Measurements from ENCODE around the gene CXCL16.
A peak's percentile ranks its signal among the peaks of the same experiment; 100 is the strongest.

CXCL16 gene

DNA sequence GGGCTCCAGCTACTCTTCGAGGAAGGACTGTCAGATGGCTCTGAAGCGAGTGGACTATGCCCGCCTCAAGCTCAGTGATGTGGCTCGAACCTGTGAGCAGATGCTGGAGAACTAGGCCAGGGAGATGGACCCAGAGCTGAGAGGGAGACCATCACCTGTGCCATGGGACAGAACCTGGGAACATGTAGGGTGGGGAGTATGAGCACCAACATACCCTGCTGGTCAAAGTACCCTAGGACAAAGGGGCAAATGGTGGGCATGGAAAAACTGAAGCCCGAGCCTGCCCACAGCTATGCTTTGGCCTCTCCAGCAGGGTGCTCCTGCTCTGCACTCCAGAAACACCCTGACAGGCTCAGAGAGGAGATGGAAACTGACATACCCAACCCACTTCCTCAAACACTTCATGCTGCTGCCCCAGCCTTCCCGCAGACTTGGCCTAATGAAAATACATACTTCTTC lies 6.6 kb downstream of the CXCL16 start:
- Histone ChIP-seq H3K27me3 (ENCODE audit: low read length) (no peaks in the 10 kb centered on the region), H3K4me3 (ENCODE audit: insufficient read depth, low read length, poor library complexity, severe bottlenecking) (no peak overlapping the region), H3K9me3 (ENCODE audit: insufficient read depth, low read length) (no peaks in the 10 kb centered on the region), H3K79me2 (ENCODE audit: insufficient read depth, low read length) (no peaks in the 10 kb centered on the region), H3K36me3 (ENCODE audit: low read length) (no peaks in the 10 kb centered on the region), H2AFZ (ENCODE audit: low read depth, low read length, severe bottlenecking) (no peak overlapping the region), H3K9ac (ENCODE audit: low read length) (no peak overlapping the region), H3K9me2 (replicated peaks; ENCODE audit: insufficient read depth, low read length) (no peaks in the 10 kb centered on the region), H4K20me1 (ENCODE audit: low read depth, low read length) (no peaks in the 10 kb centered on the region), H3F3A (ENCODE audit: insufficient read depth) (no peaks in the 10 kb centered on the region), H3K4me2 (ENCODE audit: low read depth, low read length, poor library complexity, severe bottlenecking) (peak overlapping the region; percentile 89), H3K27ac (ENCODE audit: low read depth, low read length) (0 out of 2 replicates have a peak overlapping the region, but pooled peaks have one; percentile 16)
- TF ChIP-seq, protein P1, sequence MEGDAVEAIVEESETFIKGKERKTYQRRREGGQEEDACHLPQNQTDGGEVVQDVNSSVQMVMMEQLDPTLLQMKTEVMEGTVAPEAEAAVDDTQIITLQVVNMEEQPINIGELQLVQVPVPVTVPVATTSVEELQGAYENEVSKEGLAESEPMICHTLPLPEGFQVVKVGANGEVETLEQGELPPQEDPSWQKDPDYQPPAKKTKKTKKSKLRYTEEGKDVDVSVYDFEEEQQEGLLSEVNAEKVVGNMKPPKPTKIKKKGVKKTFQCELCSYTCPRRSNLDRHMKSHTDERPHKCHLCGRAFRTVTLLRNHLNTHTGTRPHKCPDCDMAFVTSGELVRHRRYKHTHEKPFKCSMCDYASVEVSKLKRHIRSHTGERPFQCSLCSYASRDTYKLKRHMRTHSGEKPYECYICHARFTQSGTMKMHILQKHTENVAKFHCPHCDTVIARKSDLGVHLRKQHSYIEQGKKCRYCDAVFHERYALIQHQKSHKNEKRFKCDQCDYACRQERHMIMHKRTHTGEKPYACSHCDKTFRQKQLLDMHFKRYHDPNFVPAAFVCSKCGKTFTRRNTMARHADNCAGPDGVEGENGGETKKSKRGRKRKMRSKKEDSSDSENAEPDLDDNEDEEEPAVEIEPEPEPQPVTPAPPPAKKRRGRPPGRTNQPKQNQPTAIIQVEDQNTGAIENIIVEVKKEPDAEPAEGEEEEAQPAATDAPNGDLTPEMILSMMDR (IDR thresholded peaks at IDR 0.05; ENCODE audit: insufficient read depth, low read length, poor library complexity, severe bottlenecking) = peak; percentile 18
- no peak for TF ChIP-seq EZH2phosphoT487 (conservative IDR thresholded peaks at IDR 0.05; ENCODE audit: low read length)

DNA sequence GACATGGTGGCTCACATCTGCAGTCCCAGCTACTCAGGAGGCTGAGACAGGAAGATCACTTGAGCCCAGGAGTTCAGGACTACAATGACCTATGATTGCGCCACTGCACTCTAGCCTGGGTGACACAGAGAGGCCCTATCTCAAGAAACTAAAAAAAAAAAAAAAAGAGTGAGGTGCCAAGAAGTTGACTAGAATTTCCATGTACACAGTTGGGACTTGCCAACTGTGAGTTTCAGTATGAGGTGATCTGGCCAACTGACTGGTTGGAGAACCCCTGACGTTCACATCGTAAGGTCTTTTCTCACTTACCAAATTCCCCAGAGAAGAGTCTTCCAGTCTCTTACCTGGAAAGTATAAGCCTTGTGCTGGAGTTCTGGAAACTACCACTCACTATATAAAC lies 11.6 kb downstream of the CXCL16 start:
- Histone ChIP-seq H3K27me3 (ENCODE audit: low read length) (no peaks in the 10 kb centered on the region), H3K36me3 (ENCODE audit: low read length) (no peaks in the 10 kb centered on the region), H3K4me3 (ENCODE audit: insufficient read depth, low read length, poor library complexity, severe bottlenecking) (no peak overlapping the region), H3F3A (ENCODE audit: insufficient read depth) (no peaks in the 10 kb centered on the region), H3K9ac (ENCODE audit: low read length) (no peak overlapping the region), H3K27ac (ENCODE audit: low read depth, low read length) (no peak overlapping the region), H3K9me2 (replicated peaks; ENCODE audit: insufficient read depth, low read length) (no peaks in the 10 kb centered on the region), H4K20me1 (ENCODE audit: low read depth, low read length) (no peaks in the 10 kb centered on the region), H3K9me3 (ENCODE audit: insufficient read depth, low read length) (no peaks in the 10 kb centered on the region), H3K4me2 (ENCODE audit: low read depth, low read length, poor library complexity, severe bottlenecking) (no peak overlapping the region), H2AFZ (ENCODE audit: low read depth, low read length, severe bottlenecking) (no peak overlapping the region), H3K79me2 (ENCODE audit: insufficient read depth, low read length) (no peaks in the 10 kb centered on the region)
- TF ChIP-seq, protein P1 (IDR thresholded peaks at IDR 0.05; ENCODE audit: insufficient read depth, low read length, poor library complexity, severe bottlenecking) = no peak
- no peak for TF ChIP-seq EZH2phosphoT487 (conservative IDR thresholded peaks at IDR 0.05; ENCODE audit: low read length)

DNA sequence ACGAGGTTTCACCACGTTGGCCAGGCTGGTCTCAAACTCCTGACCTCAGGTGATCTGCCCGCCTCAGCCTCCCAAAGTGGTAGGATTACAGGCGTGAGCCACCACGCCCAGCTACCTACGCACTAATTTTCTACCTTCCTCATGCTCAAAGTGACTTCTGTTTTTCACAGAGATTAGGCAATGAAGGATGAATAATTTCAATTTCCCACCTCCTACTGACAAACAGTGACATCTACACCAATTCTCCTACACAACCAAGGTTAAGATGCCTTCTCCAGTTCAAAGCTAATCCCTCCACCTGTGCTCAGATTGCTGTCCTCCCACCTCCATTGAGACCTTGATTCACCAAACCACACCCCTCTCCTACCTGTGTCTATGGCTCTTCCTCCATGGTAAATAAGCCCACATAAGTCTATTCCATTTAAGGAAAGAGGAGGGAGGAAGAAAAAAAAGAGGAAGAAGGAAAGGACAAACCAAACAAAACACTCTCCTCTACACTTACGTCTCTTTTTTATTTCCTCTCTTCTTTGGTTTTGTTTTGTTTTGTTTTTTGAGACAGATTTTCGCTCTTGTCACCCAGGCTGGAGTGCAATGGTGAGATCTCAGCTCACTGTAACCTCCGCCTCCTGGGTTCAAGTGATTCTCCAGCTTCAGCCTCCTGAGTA lies 13.9 kb downstream of the CXCL16 start:
- Histone ChIP-seq H3K79me2 (ENCODE audit: insufficient read depth, low read length) (no peaks in the 10 kb centered on the region), H3K9ac (ENCODE audit: low read length) (no peak overlapping the region), H3F3A (ENCODE audit: insufficient read depth) (no peaks in the 10 kb centered on the region), H3K27me3 (ENCODE audit: low read length) (no peaks in the 10 kb centered on the region), H3K36me3 (ENCODE audit: low read length) (no peaks in the 10 kb centered on the region), H3K4me3 (ENCODE audit: insufficient read depth, low read length, poor library complexity, severe bottlenecking) (no peak overlapping the region), H3K4me2 (ENCODE audit: low read depth, low read length, poor library complexity, severe bottlenecking) (no peak overlapping the region), H2AFZ (ENCODE audit: low read depth, low read length, severe bottlenecking) (no peak overlapping the region), H4K20me1 (ENCODE audit: low read depth, low read length) (no peaks in the 10 kb centered on the region), H3K9me3 (ENCODE audit: insufficient read depth, low read length) (no peaks in the 10 kb centered on the region), H3K27ac (ENCODE audit: low read depth, low read length) (no peak overlapping the region), H3K9me2 (replicated peaks; ENCODE audit: insufficient read depth, low read length) (no peaks in the 10 kb centered on the region)
- TF ChIP-seq, protein P1 (IDR thresholded peaks at IDR 0.05; ENCODE audit: insufficient read depth, low read length, poor library complexity, severe bottlenecking) = no peak
- TF ChIP-seq EZH2phosphoT487 (conservative IDR thresholded peaks at IDR 0.05; ENCODE audit: low read length) = no peak
